NCI-H128 (cell line): ENCODE data around the gene SMYD3.
"Not testable (repeated sequence)": the region's sequence is repeated elsewhere in the genome, so short reads cannot be mapped to it uniquely, and the experiment has no call there.

Experiments
- DNase-seq: peaks from one replicate; lab custom pipeline; 2025; ENCODE audit not compliant: unreplicated experiment; lab: John Stamatoyannopoulos, UW

The SMYD3 gene

GRCh38 chr1:245797592-245798348 lies 709.3 kb downstream of the SMYD3 start:
- no peak for DNase-seq

- no peak for DNase-seq
Observed at GRCh38 chr1:245791410-245792312, 715.4 kb downstream of the SMYD3 start.

DNA sequence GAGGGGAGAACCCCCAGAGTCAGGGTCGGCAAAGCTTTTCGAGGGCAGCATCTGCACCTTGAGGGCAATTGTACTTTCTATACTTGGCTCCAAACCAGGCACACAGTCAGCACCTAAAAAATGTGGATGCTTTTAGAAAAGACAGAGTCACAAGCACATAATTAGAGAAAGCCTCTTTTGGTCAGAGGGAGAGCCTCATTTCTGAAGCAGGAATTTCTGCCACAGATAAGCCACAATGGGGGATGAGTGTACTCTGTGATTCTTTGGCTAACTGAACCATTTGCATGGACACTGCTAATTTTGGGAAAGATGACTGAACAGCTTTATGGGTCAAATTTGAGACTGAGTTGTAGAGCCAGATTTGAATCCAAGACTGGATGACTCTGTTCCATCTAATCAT lies 716.6 kb downstream of the SMYD3 start:
- no peak for DNase-seq

- DNase-seq, result no peak
Observed at GRCh38 chr1:245788886-245789285, 718.2 kb downstream of the SMYD3 start.

GRCh38 chr1:245788269-245788668 lies 718.8 kb downstream of the SMYD3 start:
- DNase-seq, result no peak

GRCh38 chr1:245786948-245787347 lies 720.1 kb downstream of the SMYD3 start:
- no peak for DNase-seq

GRCh38 chr1:245779797-245780755 lies 727.0 kb downstream of the SMYD3 start:
- no peak for DNase-seq

DNA sequence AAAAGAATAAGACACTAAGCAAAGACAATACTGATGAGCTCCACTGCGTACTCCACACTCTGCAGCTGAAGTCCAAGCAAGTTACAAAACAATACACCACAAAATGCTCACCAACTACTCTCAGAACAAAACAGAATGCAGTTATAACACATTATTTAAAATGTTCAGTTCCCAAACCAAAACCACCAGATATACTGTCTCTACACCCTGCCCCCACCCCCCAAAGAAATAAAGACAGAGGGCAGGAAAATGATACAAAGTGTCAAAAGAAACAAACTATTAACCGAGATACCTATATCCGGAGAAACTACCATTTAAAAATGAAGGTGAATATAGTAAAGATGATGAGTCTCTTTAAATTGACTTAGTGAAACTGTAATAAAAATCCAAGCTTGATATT lies 729.3 kb downstream of the SMYD3 start:
- DNase-seq, result no peak

DNA sequence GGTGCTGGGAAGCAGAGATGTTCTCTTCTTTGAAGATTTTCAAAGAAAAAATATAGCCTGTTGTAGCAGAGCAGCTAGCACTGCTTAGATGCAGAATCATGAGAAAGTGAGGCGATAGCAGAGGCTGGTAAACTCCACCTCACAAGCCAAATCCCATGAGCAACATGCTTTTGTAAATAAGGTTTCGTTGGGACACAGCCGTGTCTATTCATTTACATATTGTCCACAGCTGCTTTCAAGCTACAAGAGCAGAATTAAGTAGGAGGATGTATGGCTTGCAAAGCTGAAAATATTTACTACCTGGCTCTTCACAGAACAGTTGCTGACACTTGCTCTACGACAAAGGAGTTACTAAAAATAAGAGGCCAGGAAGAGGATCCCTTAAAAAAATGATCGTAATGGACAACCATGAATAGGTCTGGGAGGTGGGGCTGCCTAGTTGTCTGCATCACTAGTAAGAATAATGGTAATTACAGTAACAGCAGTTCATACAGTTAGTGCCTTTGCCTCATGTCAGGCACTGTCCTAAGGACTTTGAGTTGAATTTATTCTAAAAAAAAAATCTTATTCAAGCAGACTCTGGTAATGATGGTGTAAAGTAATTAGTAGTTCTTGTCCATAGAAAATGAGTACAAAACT lies 730.3 kb downstream of the SMYD3 start:
- DNase-seq, result no peak

- DNase-seq, result no peak
Observed at GRCh38 chr1:245776139-245776538, 730.9 kb downstream of the SMYD3 start.

DNA sequence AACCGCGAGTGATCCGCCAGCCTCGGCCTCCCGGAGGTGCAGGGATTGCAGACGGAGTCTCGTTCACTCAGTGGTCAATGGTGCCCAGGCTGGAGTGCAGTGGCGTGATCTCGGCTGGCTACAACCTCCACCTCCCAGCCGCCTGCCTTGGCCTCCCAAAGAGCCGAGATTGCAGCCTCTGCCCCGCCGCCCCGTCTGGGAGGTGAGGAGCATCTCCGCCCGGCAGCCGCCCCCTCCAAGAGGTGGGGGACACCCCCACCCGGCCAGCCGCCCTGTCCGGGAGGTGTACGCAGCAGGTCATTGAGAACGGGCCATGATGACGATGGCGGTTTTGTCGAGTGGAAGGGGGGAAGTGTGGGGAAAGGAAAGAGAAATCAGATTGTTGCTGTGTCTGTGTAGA lies 732.1 kb downstream of the SMYD3 start:
- not testable (repeated sequence) for DNase-seq

GRCh38 chr1:245774196-245774595 lies 732.9 kb downstream of the SMYD3 start:
- no peak for DNase-seq

DNA sequence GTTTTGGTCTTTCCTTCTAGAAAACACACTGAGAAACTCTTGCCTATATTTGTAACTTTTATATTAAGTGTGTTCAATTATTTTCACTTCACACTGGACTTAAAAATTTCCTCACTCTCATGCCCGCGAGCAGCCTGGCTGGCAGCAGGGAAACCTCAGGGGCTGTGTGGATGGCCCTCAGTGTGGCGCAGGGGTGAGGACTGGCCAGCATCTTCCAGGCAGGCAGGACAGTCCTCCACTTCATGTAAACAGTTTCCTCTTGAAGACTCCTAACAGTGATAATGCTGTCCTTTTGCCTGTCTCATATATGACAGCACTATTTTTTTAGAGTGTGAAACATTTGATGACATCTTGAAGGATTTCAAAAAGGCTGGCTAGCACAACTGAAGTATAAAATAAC lies 733.7 kb downstream of the SMYD3 start:
- no peak for DNase-seq

- DNase-seq, result no peak
Observed at GRCh38 chr1:245772739-245773138, 734.3 kb downstream of the SMYD3 start.

DNA sequence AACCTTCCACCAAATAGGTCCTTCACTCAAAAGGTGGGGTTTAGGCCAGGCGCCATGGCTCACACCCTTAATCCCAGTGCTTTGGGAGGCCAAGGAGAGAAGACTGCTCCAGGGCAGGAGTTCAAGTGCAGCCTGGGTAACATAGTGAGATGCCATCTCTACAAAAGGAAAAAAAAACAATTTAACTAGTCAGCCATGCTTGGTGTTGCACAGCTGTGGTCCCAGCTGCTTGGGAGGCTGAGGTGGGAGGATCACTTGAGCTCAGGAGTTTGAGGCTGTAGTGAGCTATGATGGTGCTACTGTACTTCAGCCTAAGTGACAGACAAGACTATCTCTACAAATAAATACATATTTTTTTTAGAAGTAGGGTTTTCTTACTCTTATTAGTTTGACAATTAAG lies 734.8 kb downstream of the SMYD3 start:
- no peak for DNase-seq

DNA sequence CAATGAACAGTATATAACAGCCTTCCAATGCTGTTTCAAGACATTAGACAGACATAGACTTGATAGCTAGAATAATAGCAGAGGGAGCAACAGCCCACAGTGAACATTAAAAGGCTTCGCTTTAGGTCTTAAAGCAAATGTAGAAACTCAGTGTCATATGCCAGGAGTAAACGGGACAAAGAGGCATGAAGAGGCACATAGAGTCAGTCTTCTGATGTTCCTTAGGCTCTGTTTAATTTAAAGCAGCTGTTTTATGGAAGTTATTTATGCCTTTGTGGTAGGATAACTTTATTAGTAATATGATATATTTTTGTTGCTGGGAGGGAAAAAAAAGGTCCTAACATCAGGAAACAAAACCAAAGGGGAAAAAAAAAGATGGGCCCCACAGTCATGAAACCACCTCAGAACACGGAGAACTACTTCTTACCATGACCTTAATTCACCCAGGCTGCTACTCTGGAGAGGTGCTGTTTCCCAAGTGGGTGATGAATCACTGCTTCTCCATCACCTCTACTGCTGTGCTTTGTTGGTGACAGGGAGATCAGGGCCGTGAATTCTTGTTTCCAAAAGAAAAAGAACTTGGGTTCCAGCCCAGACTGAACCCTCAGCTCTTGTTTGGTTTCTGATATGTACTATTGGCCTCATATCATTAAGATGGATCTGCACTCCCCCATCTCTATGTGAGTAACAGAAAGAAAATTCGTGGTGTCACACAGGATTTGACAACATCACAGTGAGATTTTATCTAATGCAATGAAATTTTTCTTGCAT lies 735.4 kb downstream of the SMYD3 start:
- no peak for DNase-seq

GRCh38 chr1:245770156-245770555 lies 736.9 kb downstream of the SMYD3 start:
- DNase-seq, result no peak

- no peak for DNase-seq
Observed at GRCh38 chr1:245768596-245768995, 738.5 kb downstream of the SMYD3 start.

DNA sequence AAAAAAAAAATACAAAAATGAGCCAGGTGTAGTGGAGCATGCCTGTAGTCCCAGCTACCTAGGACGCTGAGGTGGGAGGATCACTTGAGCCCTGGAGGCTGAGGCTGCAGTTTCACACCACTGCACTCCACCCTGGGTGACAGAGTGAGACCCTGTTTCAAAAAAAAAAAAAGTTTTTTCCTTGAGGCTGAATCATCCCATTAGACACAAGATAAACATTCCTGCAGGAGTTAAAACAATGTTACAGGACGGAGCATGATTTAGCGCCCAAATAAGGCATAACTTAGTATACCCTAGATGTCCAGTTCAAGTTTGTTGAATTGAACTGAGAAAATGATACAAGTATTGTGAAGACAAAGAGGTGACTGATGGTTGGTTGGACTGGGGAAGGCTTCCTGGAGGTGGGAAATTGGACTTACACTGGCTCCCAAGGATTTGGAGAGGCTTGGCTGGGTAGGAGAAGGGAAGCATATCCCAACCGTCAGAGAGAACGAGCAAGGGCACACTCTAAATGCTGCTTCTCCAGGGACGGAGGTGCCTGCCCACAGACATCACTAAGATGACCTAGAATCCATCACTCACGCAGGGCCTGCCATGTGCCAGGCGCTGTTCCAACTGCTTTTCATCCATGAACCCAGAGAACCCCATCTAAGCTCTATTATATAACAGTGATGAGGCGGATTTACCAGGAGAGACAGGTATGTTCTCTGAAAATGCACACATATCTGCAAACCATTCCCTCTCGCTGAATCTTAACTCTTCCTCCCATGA lies 741.7 kb downstream of the SMYD3 start:
- DNase-seq, result no peak
